Measurements from ENCODE around the gene PUS1. TPM values are rescaled to one million over a fixed set of nuclear protein-coding genes. Genes with fewer than 3 reads are reported as not detected.

Gene PUS1
- total RNA-seq, 4 donors from 2014 or later = 14.7 to 23.3 (median 19.5) TPM

- Histone ChIP-seq H3K4me1 (peaks cover 0 to under 1% (median under 1%) of the 10 kb centered on the region in 4 donors), H3K27ac (replicated peaks in 1 of 4) (no peak overlapping the region), H3K36me3 (peaks cover 60 to 87% (median 83%) of the 10 kb centered on the region in 4 donors), H3K4me3 (no peak overlapping the region), H3K27me3 (no peaks in the 10 kb centered on the region), H3K9me3 (no peaks in the 10 kb centered on the region)
- WGBS = 83% methylated on average over 17 of the region's 19 CpGs
- no peak for TF ChIP-seq POLR2A (IDR thresholded peaks at IDR 0.05; ENCODE audit: low read depth)
- TF ChIP-seq CTCF (IDR thresholded peaks at IDR 0.05) = no peak
- no peak for TF ChIP-seq POLR2AphosphoS5 (IDR thresholded peaks at IDR 0.05)
- no peak for TF ChIP-seq EP300 (IDR thresholded peaks at IDR 0.05)
- intact Hi-C loops (cut with DNase I) = no loop called here
- DNase-seq (ENCODE audit: extremely low spot score) = no peak
Observed at GRCh38 chr12:131919051-131919347, 10.1 kb upstream of the PUS1 start.

GRCh38 chr12:131919366-131920156 lies 9.5 kb upstream of the PUS1 start:
- H3K4me3 ChIP-seq = no peak overlapping the region
- DNase-seq (ENCODE audit: extremely low spot score) = no peak
- H3K4me1 ChIP-seq = peaks cover 0 to 7% (median 4%) of the 10 kb centered on the region in 4 donors
- no peaks in the 10 kb centered on the region for H3K27me3 ChIP-seq
- no peak overlapping the region for H3K27ac ChIP-seq (replicated peaks in 1 of 4)
- intact Hi-C loops (cut with DNase I) = no loop called here
- 85% methylated on average over 7 of the region's 37 CpGs for WGBS
- peaks cover 55 to 82% (median 77%) of the 10 kb centered on the region in 4 donors for H3K36me3 ChIP-seq
- TF ChIP-seq POLR2AphosphoS5 (IDR thresholded peaks at IDR 0.05) = peak in 1 of 2 donors; percentile 23
- no peak for TF ChIP-seq CTCF (IDR thresholded peaks at IDR 0.05)
- no peaks in the 10 kb centered on the region for H3K9me3 ChIP-seq

GRCh38 chr12:131920157-131920508 lies 8.9 kb upstream of the PUS1 start:
- no peak for DNase-seq (ENCODE audit: extremely low spot score)
- H3K36me3 ChIP-seq = peaks cover 49 to 76% (median 71%) of the 10 kb centered on the region in 4 donors

GRCh38 chr12:131920902-131921840 lies 7.9 kb upstream of the PUS1 start:
- Histone ChIP-seq H3K4me3 (no peak overlapping the region), H3K4me1 (peaks cover 0 to 13% (median 7%) of the 10 kb centered on the region in 4 donors), H3K36me3 (peaks cover 39 to 65% (median 61%) of the 10 kb centered on the region in 4 donors), H3K9me3 (no peaks in the 10 kb centered on the region), H3K27ac (replicated peaks in 1 of 4) (no peak overlapping the region), H3K27me3 (no peaks in the 10 kb centered on the region)
- DNase-seq (ENCODE audit: extremely low spot score) = no peak
- 93% methylated on average over 6 of the region's 35 CpGs for WGBS
- intact Hi-C loops (cut with DNase I) = no loop called here
- TF ChIP-seq POLR2A (IDR thresholded peaks at IDR 0.05; ENCODE audit: low read depth) = no peak
- no peak for TF ChIP-seq CTCF (IDR thresholded peaks at IDR 0.05)
- no peak for TF ChIP-seq EP300 (IDR thresholded peaks at IDR 0.05)
- no peak for TF ChIP-seq POLR2AphosphoS5 (IDR thresholded peaks at IDR 0.05)

More at GRCh38 chr12:131920157-131920508, 8.9 kb upstream of the PUS1 start:
- intact Hi-C loops (cut with DNase I) = no loop called here
- Histone ChIP-seq H3K4me1 (peaks cover 0 to 12% (median 7%) of the 10 kb centered on the region in 4 donors), H3K4me3 (no peak overlapping the region), H3K27ac (replicated peaks in 1 of 4) (no peak overlapping the region), H3K27me3 (no peaks in the 10 kb centered on the region), H3K9me3 (no peaks in the 10 kb centered on the region)
- WGBS = 88% methylated on average over 7 of the region's 14 CpGs
- TF ChIP-seq CTCF (IDR thresholded peaks at IDR 0.05) (no peak), POLR2A (IDR thresholded peaks at IDR 0.05; ENCODE audit: low read depth) (no peak), POLR2AphosphoS5 (IDR thresholded peaks at IDR 0.05) (no peak), EP300 (IDR thresholded peaks at IDR 0.05) (no peak)

Measured in esophagus muscularis mucosa (tissue), 4 donors.